Stromal cell of bone marrow (primary cell): ENCODE data around the gene SLC6A6.

ENCODE experiments used
- DNase-seq: peaks from one replicate; pipeline ENCODE4 v3.0.0-alpha.2; 2012; ENCODE audit warnings: low read depth

Gene SLC6A6

DNA sequence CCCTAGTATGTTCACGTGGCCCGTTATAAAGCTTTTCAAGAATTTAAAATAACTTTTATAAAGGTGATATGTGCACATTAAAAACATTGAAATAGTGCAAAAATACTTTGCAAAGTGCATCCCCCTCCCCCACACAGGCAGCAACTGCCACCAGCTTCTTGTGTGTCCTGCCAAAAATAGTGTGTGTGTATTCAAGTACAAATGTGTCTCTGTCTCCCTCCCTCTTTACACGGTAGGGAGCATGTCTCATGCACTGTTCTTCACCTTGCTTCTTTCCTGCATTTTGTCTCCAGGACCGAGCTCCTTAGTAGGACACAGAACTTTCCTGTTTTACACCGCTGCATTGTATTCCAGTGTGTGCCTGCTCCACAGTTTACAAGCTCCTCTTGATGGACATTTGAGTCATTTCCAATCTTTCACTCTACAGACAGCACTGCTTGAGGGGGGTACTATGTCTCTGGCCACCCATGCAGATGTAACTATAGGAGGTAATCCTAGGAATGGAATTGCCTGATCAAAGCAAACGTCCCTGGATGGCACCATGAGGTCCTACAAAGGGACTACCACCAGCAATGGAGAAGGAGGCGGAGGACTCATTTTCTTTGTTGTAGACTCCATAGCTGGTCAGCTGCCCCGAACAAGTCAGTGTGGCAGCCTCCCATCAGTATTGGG, 52.4 kb downstream of the SLC6A6 start:
- DNase-seq: no peak

DNA sequence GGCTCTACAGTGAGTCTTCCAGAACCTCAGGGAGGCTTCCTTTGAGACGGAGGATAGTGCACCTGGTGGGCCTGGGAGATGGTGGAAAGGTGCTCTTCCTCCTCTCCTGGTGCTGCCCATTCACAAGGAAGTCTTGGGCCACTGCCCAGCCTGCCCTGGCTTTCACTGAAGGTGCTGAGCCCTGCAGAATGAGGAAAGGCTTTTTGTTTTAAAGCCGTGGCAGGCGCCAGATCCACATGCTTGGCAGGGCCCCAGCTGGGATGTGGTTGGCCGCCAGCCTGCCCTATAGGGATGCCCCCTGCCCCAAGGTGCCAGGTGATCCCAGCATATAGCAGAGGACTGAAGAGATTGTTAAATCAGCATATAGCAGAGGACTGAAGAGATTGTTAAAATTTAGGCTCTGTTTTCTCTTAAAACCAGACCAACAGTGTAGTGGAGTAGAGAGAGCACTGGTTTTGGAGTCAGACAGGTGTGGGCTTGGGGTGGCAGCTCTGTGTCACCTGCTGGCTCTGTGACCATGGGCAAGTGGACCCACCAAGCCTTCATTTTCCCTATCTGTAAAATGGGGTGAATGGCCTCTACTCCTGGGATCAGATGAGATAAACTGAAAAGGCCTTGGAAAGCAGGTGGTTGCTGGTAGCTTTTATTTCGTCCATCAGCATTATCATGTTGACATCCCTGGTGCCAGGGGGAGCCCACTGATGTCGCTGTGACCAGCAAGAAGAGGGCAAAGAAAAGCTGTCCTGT, 53.3 kb downstream of the SLC6A6 start:
- DNase-seq: no peak

GRCh38 chr3:14456794-14457193, 54.4 kb downstream of the SLC6A6 start:
- no peak for DNase-seq

DNA sequence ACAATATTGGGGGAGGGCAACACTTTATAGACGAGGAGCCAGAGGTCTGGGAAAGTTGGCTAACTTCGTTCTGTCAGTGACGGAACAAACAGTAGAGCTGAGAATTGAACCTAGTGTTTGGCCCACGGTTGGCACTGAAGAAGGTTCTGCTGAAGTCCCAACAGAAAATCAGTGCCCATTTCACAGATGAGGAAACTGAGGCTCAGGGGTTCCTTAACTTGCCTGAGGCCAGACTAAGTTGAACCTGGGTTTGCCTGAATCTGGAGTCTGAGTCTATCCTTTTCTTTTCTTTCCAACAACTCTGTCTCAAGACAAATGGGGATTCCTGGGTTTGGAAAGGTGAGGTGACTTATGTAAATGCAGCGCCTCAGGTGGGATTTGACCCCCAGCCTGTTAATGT, 55.1 kb downstream of the SLC6A6 start:
- no peak for DNase-seq

- DNase-seq: no peak
Measured at GRCh38 chr3:14457999-14458398, 55.6 kb downstream of the SLC6A6 start.

DNA sequence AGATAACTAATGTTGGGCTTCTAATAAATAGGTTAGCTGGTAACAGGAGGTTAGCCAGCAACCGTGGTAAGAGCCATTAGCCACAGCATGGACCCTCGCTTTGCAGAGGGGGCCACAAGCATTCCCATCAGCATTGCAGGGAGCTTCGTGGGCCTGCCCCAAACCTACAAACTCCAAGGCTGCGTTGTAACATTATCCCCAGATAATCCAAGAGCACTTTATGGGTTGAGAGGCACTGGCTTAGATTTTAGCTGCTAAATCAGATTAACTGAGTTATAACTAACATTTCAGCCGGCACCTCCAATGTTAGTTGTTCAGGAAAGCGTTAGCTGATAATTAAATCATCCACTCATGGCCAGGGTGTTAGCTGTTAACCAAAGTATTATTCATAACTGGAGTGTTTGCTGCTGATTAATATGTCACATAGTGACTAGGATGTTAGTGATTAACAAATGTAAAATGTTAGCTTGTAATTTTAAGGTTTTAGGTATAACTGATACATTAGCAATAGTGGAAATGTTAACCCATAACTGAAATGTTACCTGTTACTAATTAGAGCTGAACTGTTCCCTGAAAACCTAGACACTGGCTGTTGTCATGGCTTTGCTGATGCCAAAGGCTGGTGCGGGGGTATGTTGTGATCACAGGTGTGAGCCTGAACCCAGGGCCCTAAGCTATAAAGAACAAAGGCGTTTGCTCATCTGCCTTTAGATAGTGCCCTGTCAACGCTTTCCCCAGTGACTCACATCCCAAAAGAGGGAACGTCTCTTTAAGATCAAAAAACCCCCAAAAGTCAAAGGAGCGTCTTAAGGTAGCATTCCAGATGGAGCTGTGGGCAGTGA, 56.2 kb downstream of the SLC6A6 start:
- no peak for DNase-seq

GRCh38 chr3:14459384-14459783, 57.0 kb downstream of the SLC6A6 start:
- no peak for DNase-seq

DNA sequence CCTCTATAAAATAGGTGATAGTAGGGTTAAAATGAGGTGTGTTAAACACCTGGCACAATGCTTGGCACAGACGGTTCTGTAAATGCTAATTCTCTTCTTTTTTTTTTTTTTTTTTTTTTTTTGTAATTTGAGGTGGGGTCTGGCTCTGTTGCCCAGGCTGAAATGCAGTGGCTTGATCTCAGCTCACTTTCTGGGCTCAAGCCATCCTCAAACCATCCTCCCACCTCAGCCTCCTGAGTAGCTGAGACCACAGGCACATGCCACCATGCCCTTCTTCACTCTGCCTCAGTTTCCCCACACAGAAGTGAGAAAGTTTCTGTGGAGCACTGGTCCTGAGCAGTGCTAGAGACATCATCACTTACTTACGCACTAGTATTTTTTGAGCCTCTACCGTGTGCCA, 57.4 kb downstream of the SLC6A6 start:
- no peak for DNase-seq

DNA sequence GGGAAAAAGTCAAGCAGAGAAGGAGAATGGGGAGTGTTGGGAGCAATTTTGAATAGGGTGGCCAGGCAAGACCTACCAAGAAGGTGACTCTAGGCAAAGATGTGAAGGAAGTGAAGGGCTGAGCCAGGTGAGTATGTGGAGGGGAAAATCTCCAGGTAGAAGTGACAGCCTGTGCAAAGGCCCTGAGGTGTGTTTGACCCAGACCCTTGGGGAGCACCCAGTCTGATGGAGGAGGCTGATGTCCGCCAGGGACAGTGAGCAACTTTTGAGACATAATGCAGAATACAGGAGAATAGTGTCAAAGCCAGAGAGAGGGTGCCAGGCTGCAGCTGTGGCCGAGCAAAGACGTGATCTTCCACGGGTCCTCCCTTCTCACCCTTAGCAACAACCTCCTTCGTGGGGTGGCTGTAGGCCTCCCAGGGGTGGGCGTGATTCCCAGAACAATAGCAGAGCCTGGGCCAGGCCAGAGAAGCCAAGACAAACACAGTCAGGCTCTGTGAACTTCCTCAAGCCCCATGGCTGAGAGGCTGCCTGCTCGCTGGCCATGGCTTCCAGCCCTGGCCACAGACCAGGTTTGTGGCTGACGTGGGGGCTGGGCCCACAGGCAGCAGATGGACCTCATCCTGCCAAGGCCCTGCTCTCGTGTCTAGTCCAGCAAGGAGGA, 58.1 kb downstream of the SLC6A6 start:
- DNase-seq: peak; percentile 95

DNA sequence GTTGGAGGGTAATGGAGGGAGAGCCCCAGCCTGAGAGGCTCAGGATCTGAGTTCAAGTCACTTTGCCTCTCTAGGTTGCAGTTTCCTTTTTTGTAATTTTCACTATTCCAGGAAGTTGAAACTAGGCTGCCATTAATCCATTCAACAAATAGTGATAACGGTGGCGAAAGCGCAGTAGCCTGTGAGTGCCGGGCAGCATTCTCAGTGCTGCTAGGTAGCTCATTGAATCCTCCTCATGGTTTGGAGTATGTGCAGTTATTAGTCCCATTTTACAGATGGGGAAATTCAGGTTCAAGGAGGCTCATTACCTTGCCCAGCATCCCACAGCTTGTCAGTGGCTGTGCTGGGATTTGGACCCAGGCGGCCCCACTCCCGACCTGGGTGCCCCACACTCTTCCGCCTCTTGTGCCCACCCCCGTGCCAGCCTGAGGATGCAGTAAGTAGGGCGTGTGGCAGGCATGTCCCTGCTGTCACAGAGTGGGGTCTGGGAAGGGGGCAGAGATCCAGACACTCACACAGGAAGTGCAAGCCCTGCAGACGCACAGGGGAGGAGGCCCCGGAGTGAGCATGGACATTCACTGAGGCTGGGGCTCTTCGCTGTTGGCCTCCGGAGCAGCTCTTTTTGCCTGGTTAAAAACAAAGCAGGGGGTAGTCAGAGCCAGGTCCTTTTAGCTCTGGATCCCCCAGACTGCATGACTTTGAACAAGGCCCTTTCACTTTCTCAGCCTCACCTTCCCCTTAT, 58.8 kb downstream of the SLC6A6 start:
- no peak for DNase-seq

DNA sequence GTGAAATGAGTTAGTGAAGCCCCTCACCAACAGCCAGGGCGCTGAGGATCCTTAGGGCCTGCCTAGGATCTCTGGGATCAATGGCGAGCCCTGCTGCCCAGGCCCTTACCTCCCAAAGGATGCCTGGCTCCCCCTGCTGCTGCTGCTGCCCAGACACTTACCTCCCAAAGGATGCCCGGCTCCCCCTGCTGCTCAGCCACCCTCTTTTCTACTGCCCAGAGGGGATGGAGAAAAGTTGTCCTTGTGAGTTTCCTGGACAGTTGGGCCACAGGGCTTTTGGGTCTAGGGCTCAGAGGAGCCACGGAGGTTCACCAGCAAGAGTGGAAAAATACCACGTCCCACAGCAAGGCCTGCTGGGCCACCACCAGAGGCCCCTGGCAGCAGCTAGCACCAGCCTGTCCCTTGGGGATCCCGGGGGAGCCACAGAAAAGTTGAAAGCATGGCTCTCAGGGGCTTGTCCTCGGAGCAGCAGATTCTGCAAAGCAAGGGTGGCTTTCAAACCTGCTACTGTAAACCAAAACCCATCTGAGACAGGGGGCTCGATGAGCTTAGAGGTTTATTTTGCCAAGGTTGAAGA, 59.4 kb downstream of the SLC6A6 start:
- DNase-seq: peak; percentile 27

- no peak for DNase-seq
Measured at GRCh38 chr3:14462738-14463137, 60.3 kb downstream of the SLC6A6 start.

GRCh38 chr3:14463330-14464140, 61.1 kb downstream of the SLC6A6 start:
- no peak for DNase-seq

DNA sequence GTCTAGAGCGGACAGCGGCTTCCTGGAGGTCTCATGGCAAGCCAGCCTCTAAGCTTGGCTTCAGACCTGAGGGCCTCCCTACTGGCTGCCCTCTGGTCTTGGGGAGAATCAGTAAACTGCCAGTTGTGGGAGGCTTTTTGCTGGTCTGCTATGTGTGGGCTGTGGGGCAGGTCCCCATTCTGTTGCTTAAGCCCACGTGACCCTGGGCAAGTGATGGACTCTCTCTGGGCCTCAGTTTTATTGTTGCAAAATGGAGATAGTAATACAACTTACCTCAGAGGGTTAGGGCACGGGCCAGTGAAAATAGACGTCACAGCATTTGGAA, 61.7 kb downstream of the SLC6A6 start:
- no peak for DNase-seq

GRCh38 chr3:14464521-14464920, 62.1 kb downstream of the SLC6A6 start:
- DNase-seq: no peak

- no peak for DNase-seq
Measured at GRCh38 chr3:14465425-14465824, 63.0 kb downstream of the SLC6A6 start.

DNA sequence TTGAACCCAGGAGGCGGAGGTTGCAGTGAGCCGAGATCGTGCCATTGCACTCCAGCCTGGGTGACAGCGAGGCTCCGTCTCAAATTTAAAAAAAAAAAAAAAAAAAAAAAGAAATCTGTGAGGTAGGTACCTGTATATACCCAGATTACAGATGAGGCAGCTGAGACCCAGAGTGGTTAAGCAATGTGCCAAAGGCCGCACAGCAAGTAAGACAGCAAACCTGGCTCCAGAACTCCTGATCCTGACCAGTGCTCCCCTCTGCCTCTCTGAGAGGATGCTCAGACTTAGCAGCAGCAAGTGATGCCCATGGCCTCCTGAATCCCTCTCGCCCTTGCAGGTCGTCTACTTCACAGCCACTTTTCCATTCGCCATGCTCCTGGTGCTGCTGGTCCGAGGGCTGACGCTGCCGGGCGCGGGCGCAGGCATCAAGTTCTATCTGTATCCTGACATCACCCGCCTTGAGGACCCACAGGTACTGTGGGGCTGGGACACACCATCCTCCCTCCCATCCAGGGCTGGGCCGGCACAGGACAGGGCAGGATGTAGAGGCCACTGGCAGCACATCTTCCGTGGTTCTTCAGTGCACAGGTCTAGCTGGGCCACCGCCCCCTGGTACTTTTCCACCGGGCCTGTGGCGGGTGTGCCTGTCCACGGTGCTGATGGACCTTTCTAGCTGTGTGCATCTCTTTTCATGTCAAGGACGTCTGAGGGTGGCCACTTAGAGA, 63.9 kb downstream of the SLC6A6 start:
- DNase-seq: no peak

- DNase-seq: no peak
Measured at GRCh38 chr3:14467814-14468620, 65.6 kb downstream of the SLC6A6 start.

- no peak for DNase-seq
Measured at GRCh38 chr3:14468621-14468981, 66.2 kb downstream of the SLC6A6 start.
